SH-SY5Y (cell line): ENCODE results near the gene DGKQ.

Experiments used
- GATA2 ChIP-seq: IDR thresholded peaks from 2 replicates; pipeline ENCODE4 v1.6.1; 2011; ENCODE audit warnings: mild to moderate bottlenecking, low read depth, low read length
- GATA3 ChIP-seq: IDR thresholded peaks from 2 replicates; pipeline ENCODE4 v1.6.1; 2011; ENCODE audit warnings: low read depth, mild to moderate bottlenecking, low read length, moderate library complexity

DNA sequence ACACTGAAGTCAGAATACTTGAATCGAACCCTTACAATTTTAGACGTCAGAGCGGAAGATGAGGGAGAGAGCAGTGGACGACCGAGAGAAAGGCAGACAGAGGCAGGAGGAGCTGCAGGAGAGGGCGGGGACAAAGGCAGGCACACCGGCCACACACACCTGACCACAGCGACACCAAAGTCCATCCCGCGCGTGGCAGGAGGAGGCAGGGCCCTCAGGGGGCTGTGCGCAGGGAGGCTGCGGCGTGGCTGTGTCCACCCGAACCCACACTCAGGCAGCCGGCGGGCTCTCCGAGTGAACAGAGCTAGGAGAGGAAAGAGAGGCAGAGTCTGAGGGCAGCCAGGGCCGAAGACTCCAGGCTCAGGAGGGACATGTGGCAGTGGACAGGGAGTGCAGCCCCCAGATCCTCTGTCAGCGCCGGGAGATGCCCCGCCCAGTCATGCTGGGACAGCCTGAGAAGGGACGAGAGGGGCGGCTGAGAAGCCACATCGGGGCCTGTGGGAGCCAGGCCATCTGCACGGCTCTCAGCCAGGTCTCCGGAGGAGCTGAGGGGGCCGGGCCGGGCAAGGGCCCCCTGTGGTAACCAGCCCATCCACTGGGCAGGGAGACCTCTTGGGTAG lies 61.4 kb downstream of the DGKQ start:
- TF ChIP-seq GATA2 (no peak), GATA3 (no peak)
